ENCODE data around the gene THTPA.

DNA sequence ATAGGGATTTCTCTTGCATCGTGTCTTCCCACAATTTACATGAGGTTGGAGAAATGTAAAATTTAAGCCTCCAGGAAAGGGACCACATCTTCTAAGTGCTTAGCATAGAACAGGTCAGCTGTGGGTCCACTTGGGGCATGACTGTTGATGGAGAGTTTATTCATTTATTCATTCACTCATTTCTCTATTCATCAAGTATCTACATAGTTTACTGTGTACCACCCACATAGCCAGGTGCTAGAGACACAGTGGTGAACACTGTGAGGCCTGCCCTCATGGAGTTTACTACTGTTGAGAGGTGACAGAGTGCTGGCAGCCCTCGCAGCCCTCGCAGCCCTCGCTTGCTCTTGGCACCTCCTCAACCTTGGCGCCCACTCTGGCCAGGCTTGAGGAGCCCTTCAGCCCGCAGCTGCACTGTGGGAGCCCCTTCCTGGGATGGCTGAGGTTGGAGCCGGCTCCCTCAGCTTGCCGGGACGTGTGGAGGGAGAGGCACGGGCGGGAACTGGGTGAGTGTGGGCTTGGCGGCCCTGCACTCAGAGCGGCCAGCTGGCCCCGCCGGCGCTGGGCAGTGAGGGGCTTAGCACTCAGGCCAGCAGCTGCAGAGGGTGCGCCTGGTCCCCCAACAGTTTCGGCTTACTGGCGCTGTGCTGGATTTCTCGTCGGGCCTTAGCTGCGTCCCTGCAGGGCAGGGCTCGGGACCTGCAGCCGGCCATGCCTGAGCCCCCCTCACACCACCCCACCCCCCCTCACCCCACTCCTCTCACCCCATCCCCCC, 24.3 kb downstream of the THTPA start:
- no peak for TF ChIP-seq JUN (CRISPR knock-in tag; IDR thresholded peaks at IDR 0.05)
- no peak for TF ChIP-seq CBX1 (IDR thresholded peaks at IDR 0.05; ENCODE audit: low read depth)
- TF ChIP-seq SP1 (IDR thresholded peaks at IDR 0.05), result no peak
- no peak for TF ChIP-seq SP1 (CRISPR knock-in tag; IDR thresholded peaks at IDR 0.05)
- TF ChIP-seq RERE (CRISPR knock-in tag; IDR thresholded peaks at IDR 0.05; ENCODE audit: low read depth), result no peak
- TF ChIP-seq, protein P1, sequence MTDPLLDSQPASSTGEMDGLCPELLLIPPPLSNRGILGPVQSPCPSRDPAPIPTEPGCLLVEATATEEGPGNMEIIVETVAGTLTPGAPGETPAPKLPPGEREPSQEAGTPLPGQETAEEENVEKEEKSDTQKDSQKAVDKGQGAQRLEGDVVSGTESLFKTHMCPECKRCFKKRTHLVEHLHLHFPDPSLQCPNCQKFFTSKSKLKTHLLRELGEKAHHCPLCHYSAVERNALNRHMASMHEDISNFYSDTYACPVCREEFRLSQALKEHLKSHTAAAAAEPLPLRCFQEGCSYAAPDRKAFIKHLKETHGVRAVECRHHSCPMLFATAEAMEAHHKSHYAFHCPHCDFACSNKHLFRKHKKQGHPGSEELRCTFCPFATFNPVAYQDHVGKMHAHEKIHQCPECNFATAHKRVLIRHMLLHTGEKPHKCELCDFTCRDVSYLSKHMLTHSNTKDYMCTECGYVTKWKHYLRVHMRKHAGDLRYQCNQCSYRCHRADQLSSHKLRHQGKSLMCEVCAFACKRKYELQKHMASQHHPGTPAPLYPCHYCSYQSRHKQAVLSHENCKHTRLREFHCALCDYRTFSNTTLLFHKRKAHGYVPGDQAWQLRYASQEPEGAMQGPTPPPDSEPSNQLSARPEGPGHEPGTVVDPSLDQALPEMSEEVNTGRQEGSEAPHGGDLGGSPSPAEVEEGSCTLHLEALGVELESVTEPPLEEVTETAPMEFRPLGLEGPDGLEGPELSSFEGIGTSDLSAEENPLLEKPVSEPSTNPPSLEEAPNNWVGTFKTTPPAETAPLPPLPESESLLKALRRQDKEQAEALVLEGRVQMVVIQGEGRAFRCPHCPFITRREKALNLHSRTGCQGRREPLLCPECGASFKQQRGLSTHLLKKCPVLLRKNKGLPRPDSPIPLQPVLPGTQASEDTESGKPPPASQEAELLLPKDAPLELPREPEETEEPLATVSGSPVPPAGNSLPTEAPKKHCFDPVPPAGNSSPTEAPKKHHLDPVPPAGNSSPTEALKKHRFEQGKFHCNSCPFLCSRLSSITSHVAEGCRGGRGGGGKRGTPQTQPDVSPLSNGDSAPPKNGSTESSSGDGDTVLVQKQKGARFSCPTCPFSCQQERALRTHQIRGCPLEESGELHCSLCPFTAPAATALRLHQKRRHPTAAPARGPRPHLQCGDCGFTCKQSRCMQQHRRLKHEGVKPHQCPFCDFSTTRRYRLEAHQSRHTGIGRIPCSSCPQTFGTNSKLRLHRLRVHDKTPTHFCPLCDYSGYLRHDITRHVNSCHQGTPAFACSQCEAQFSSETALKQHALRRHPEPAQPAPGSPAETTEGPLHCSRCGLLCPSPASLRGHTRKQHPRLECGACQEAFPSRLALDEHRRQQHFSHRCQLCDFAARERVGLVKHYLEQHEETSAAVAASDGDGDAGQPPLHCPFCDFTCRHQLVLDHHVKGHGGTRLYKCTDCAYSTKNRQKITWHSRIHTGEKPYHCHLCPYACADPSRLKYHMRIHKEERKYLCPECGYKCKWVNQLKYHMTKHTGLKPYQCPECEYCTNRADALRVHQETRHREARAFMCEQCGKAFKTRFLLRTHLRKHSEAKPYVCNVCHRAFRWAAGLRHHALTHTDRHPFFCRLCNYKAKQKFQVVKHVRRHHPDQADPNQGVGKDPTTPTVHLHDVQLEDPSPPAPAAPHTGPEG (CRISPR knock-in tag; IDR thresholded peaks at IDR 0.05), result no peak
- TF ChIP-seq ZNF652 (CRISPR knock-in tag; IDR thresholded peaks at IDR 0.05; ENCODE audit: borderline replicate concordance, low read depth), result no peak
- no peak for TF ChIP-seq ZNF383 (CRISPR knock-in tag; IDR thresholded peaks at IDR 0.05; ENCODE audit: borderline replicate concordance)
- TF ChIP-seq MYNN (CRISPR knock-in tag; IDR thresholded peaks at IDR 0.05; ENCODE audit: low read depth), result no peak
- no peak for TF ChIP-seq UBTF (CRISPR knock-in tag; IDR thresholded peaks at IDR 0.05)
- no peak for TF ChIP-seq ZNF20 (CRISPR knock-in tag; IDR thresholded peaks at IDR 0.05)
- no peak for TF ChIP-seq KDM3A (CRISPR knock-in tag; IDR thresholded peaks at IDR 0.05; ENCODE audit: low read depth)

Data from HepG2 (cell line).